Neural progenitor cell (in vitro differentiated cells): ENCODE measurements around the gene LATS2. TPM values are rescaled to one million over a fixed set of nuclear protein-coding genes. Genes with fewer than 3 reads are reported as not detected.

Experiments used
- DNase-seq: peaks from one replicate; pipeline ENCODE4 v3.0.0-alpha.2; 2016; ENCODE audit warnings: low spot score
- H2AFZ ChIP-seq: fragments of 200-600 bp; sonication (generic); replicated peaks from 2 replicates; pipeline ENCODE4 v1.6.1; 2016; ENCODE audit warnings: antibody characterized with exemption
- H3F3A ChIP-seq: fragments of 200-600 bp; sonication (generic); 2 replicates; pipeline ENCODE4 v1.6.1; 2016; ENCODE audit warnings: antibody characterized with exemption, low read depth
- H3K27ac ChIP-seq: fragments of 200-600 bp; sonication (generic); 2 replicates; pipeline ENCODE4 v1.5.1; 2016; ENCODE audit warnings: mild to moderate bottlenecking
- H3K27me3 ChIP-seq: fragments of 200-600 bp; sonication (generic); 2 replicates; pipeline ENCODE4 v1.6.1; 2016; ENCODE audit warnings: mild to moderate bottlenecking, moderate library complexity
- H3K36me3 ChIP-seq: fragments of 200-600 bp; sonication (generic); 2 replicates; pipeline ENCODE4 v1.5.1; 2016
- H3K4me1 ChIP-seq: fragments of 200-600 bp; sonication (generic); 2 replicates; pipeline ENCODE4 v1.6.1; 2016; ENCODE audit warnings: mixed run types
- H3K4me2 ChIP-seq: fragments of 200-600 bp; sonication (generic); 2 replicates; pipeline ENCODE4 v1.6.1; 2016
- H3K4me3 ChIP-seq: fragments of 200-600 bp; sonication (generic); 2 replicates; pipeline ENCODE4 v1.5.1; 2016
- H3K79me2 ChIP-seq: fragments of 200-600 bp; sonication (generic); 2 replicates; pipeline ENCODE4 v1.6.1; 2016; ENCODE audit warnings: low read depth
- H3K9ac ChIP-seq: fragments of 200-600 bp; sonication (generic); 2 replicates; pipeline ENCODE4 v1.6.1; 2016
- H3K9me3 ChIP-seq: fragments of 200-600 bp; sonication (generic); 2 replicates; pipeline ENCODE4 v1.5.1; 2016; ENCODE audit warnings: low read depth
- H4K20me1 ChIP-seq: fragments of 200-600 bp; sonication (generic); 2 replicates; pipeline ENCODE4 v1.6.1; 2016; ENCODE audit warnings: low read depth
- H3K27ac Mint-ChIP-seq: 3 replicates; pipeline ENCODE4 v1.8.0; 2021; ENCODE audit warnings: mixed read lengths
- H3K27me3 Mint-ChIP-seq: 2 replicates; pipeline ENCODE4 v1.8.0; 2022; ENCODE audit warnings: low read depth, mild to moderate bottlenecking, inconsistent platforms, moderate library complexity, mixed read lengths; ENCODE audit not compliant: insufficient read depth
- H3K36me3 Mint-ChIP-seq: 3 replicates; pipeline ENCODE4 v1.8.0; 2021; ENCODE audit warnings: mixed read lengths
- H3K4me1 Mint-ChIP-seq: 3 replicates; pipeline ENCODE4 v1.8.0; 2021; ENCODE audit warnings: mixed read lengths
- H3K4me3 Mint-ChIP-seq: 3 replicates; pipeline ENCODE4 v1.8.0; 2021; ENCODE audit warnings: mild to moderate bottlenecking, moderate library complexity, mixed read lengths
- H3K9me3 Mint-ChIP-seq: 3 replicates; pipeline ENCODE4 v1.8.0; 2020; ENCODE audit warnings: mixed read lengths
- EZH2 ChIP-seq: fragments of 200-600 bp; sonication (generic); IDR thresholded peaks from 2 replicates; pipeline ENCODE4 v1.6.1; 2017; ENCODE audit warnings: antibody characterized with exemption, mild to moderate bottlenecking, moderate library complexity
- EZH2phosphoT487 ChIP-seq: fragments of 200-600 bp; sonication (generic); IDR thresholded peaks from 2 replicates; pipeline ENCODE4 v1.6.1; 2017; ENCODE audit warnings: antibody characterized with exemption
- total RNA-seq: library from RNA; depleted of rRNA; stranded (reverse); fragments of >200 nt; gene quantifications from 2 replicates; pipeline ENCODE4 v1.2.3, GENCODE V29; 2015; ENCODE audit warnings: low replicate concordance
- TF ChIP-seq, protein P1 (sequence below): fragments of 200-600 bp; sonication (generic); IDR thresholded peaks from 2 replicates; pipeline ENCODE4 v1.5.1; 2017; ENCODE audit warnings: antibody characterized with exemption, mild to moderate bottlenecking

Gene LATS2
- total RNA-seq, 1 donor from 2014 or later = 15.2 TPM

DNA sequence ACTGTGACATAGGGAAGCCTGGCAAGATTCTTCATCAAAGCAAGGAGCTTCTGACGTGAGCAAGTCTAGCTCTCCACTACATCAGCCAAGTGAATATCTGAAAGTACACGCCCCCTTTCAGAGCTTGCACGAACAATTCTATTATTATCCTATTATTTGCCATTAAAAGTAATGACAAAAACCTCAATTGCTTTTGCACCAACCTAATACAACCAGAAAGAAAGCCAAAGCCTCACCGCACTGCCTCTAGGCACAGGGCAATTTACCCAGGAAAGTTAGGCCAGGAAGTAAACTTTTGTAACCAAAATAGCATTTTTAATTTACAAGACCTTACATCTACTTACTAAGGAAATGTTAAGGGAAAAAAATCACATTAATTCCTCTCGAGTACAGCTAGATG is 41.2 kb downstream of the LATS2 start:
- Histone ChIP-seq H2AFZ (no peak overlapping the region), H3F3A (no peaks in the 10 kb centered on the region), H4K20me1 (peaks cover 88% of the 10 kb centered on the region), H3K9me3 (no peaks in the 10 kb centered on the region), H3K4me2 (no peak overlapping the region), H3K4me3 (no peak overlapping the region), H3K79me2 (peaks cover 98% of the 10 kb centered on the region), H3K9ac (no peak overlapping the region), H3K4me1 (no peaks in the 10 kb centered on the region), H3K27me3 (no peaks in the 10 kb centered on the region), H3K36me3 (no peaks in the 10 kb centered on the region), H3K27ac (no peak overlapping the region)
- Mint-ChIP-seq H3K9me3 (no peaks in the 10 kb centered on the region), H3K36me3 (peaks cover 8% of the 10 kb centered on the region), H3K4me1 (peaks cover 10% of the 10 kb centered on the region), H3K27me3 (no peaks in the 10 kb centered on the region), H3K27ac (no peak overlapping the region), H3K4me3 (no peak overlapping the region)
- DNase-seq = no peak
- TF ChIP-seq EZH2phosphoT487 (no peak), EZH2 (no peak)
- TF ChIP-seq, protein P1, sequence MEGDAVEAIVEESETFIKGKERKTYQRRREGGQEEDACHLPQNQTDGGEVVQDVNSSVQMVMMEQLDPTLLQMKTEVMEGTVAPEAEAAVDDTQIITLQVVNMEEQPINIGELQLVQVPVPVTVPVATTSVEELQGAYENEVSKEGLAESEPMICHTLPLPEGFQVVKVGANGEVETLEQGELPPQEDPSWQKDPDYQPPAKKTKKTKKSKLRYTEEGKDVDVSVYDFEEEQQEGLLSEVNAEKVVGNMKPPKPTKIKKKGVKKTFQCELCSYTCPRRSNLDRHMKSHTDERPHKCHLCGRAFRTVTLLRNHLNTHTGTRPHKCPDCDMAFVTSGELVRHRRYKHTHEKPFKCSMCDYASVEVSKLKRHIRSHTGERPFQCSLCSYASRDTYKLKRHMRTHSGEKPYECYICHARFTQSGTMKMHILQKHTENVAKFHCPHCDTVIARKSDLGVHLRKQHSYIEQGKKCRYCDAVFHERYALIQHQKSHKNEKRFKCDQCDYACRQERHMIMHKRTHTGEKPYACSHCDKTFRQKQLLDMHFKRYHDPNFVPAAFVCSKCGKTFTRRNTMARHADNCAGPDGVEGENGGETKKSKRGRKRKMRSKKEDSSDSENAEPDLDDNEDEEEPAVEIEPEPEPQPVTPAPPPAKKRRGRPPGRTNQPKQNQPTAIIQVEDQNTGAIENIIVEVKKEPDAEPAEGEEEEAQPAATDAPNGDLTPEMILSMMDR = no peak

DNA sequence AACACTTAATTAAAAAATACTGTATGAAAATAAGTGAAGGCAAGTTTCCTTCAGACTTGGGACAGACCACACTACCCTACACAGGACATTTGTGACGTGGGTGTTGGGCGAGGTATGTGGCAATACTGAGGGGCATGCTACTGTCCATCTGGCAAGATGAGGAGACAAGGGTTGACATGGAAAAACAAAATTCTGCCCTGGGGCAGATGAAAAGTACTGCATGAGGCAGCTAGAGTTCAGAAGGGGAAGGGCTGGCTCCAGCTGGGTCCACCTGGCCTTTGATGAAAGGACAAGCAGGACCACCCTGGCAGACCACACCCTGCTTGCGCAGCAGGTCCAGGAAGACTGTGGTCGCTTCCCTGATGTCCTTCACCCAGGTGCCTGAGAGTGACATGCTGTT is 43.2 kb downstream of the LATS2 start:
- Mint-ChIP-seq H3K36me3 (peaks cover 9% of the 10 kb centered on the region), H3K4me3 (no peak overlapping the region), H3K9me3 (no peaks in the 10 kb centered on the region), H3K27me3 (no peaks in the 10 kb centered on the region), H3K4me1 (peaks cover 25% of the 10 kb centered on the region), H3K27ac (no peak overlapping the region)
- Histone ChIP-seq H2AFZ (no peak overlapping the region), H3K4me2 (no peak overlapping the region), H3K79me2 (peaks cover 98% of the 10 kb centered on the region), H3K36me3 (no peaks in the 10 kb centered on the region), H3K27me3 (no peaks in the 10 kb centered on the region), H3K4me3 (no peak overlapping the region), H4K20me1 (peaks cover 93% of the 10 kb centered on the region), H3K9me3 (no peaks in the 10 kb centered on the region), H3K9ac (no peak overlapping the region), H3F3A (no peaks in the 10 kb centered on the region), H3K27ac (no peak overlapping the region), H3K4me1 (no peaks in the 10 kb centered on the region)
- no peak for DNase-seq
- no peak for TF ChIP-seq EZH2phosphoT487
- TF ChIP-seq, protein P1 = no peak
- no peak for TF ChIP-seq EZH2

DNA sequence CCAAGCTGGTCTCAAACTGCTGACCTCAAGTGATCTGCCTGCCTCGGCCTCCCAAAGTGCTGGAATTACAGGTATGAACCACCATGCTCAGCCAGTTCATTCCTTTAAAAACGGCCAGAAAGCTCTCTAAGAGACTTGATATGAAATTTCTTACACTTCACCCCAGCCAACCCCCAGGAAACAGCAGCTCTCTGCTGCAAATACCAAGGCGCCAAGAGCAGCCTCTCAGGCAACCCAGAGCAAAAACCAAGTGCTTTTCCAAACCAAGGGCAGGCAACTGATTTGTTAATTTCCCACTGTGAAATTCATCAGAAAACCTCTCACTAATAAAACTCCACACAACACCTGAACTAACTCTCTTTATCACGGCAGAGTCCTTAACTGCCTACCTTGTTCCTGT is 44.9 kb downstream of the LATS2 start:
- H3K4me1 Mint-ChIP-seq = peaks cover 21% of the 10 kb centered on the region
- H3K27ac Mint-ChIP-seq = no peak overlapping the region
- H3K9ac ChIP-seq = no peak overlapping the region
- H3K9me3 Mint-ChIP-seq = no peaks in the 10 kb centered on the region
- peaks cover 98% of the 10 kb centered on the region for H3K79me2 ChIP-seq
- peaks cover 9% of the 10 kb centered on the region for H3K36me3 Mint-ChIP-seq
- H3K4me3 ChIP-seq = no peak overlapping the region
- H3K4me1 ChIP-seq = no peaks in the 10 kb centered on the region
- H2AFZ ChIP-seq = no peak overlapping the region
- no peak overlapping the region for H3K27ac ChIP-seq
- no peak overlapping the region for H3K4me2 ChIP-seq
- H3K9me3 ChIP-seq = no peaks in the 10 kb centered on the region
- DNase-seq = no peak
- H3K4me3 Mint-ChIP-seq = no peak overlapping the region
- H4K20me1 ChIP-seq = peaks cover 93% of the 10 kb centered on the region
- TF ChIP-seq, protein P1 = no peak
- TF ChIP-seq EZH2phosphoT487 (no peak), EZH2 (no peak)
- H3K27me3 Mint-ChIP-seq = no peaks in the 10 kb centered on the region
- no peaks in the 10 kb centered on the region for H3K27me3 ChIP-seq
- H3F3A ChIP-seq = no peaks in the 10 kb centered on the region
- no peaks in the 10 kb centered on the region for H3K36me3 ChIP-seq
